SK-N-SH (cell line): Measurements from ENCODE around the gene SPSB3. TPM values are rescaled to one million over a fixed set of nuclear protein-coding genes. Genes with fewer than 3 reads are reported as not detected.

Source experiments
- CTCF ChIA-PET: fragments of 300-600, 350-600 bp; formaldehyde crosslinking; extraction: SDS; loops from one replicate; lab custom pipeline; 2021; lab: Yijun Ruan, JAX
- POLR2A ChIA-PET: fragments of 350-600 bp; sonication (Branson Sonifier 250); formaldehyde crosslinking; extraction: SDS; loops from one replicate; lab custom pipeline; 2020; ENCODE audit warnings: antibody characterized with exemption, inconsistent platforms; lab: Yijun Ruan, JAX
- DNase-seq: peaks from one replicate; pipeline ENCODE4 v3.0.0; 2012
- H2AFZ ChIP-seq: fragments of 200-600 bp; sonication (generic); 2 replicates; pipeline ENCODE4 v1.8.1; 2016; ENCODE audit warnings: antibody characterized with exemption, mild to moderate bottlenecking, low read depth
- H3F3A ChIP-seq: fragments of 200-600 bp; sonication (generic); replicated peaks from 2 replicates; pipeline ENCODE3; 2016; ENCODE audit warnings: antibody characterized with exemption, mild to moderate bottlenecking; ENCODE audit not compliant: insufficient read depth
- H3K27ac ChIP-seq, 2 experiments: fragments of 200-500 bp in 1 of 2; fragments of 200-600 bp in 1 of 2; sonication (Bioruptor generic) in 1 of 2; sonication (generic), shearing (Covaris generic) in 1 of 2; 2 replicates each; pipeline versions ENCODE4 v1.5.1 to v1.6.1; 2014 to 2016; ENCODE audit warnings: low read depth in 2 of 2, inconsistent platforms in 1 of 2, low read length in 1 of 2, mild to moderate bottlenecking in 1 of 2, mixed read lengths in 1 of 2
- H3K27me3 ChIP-seq: fragments of 200-600 bp; sonication (generic), shearing (Covaris generic); 2 replicates; pipeline ENCODE4 v1.6.1; 2016; ENCODE audit warnings: mixed run types; ENCODE audit not compliant: insufficient read depth
- H3K36me3 ChIP-seq, 2 experiments: fragments of 200-500 bp in 1 of 2; fragments of 200-600 bp in 1 of 2; sonication (Bioruptor generic) in 1 of 2; sonication (generic) in 1 of 2; replicated peaks in 1 of 2; 2 replicates each; pipeline versions ENCODE3 to v1.5.1; 2014 to 2016; ENCODE audit warnings: low read length in 1 of 2, mild to moderate bottlenecking in 1 of 2; ENCODE audit not compliant: insufficient read depth in 2 of 2, control insufficient read depth in 1 of 2
- H3K4me1 ChIP-seq, 2 experiments: fragments of 200-500 bp in 1 of 2; fragments of 200-600 bp in 1 of 2; sonication (Bioruptor generic) in 1 of 2; sonication (generic), shearing (Covaris generic) in 1 of 2; 2 replicates each; pipeline versions ENCODE4 v1.5.1 to v1.6.1; 2014 to 2016; ENCODE audit warnings: low read depth in 1 of 2, low read length in 1 of 2, mixed run types in 1 of 2; ENCODE audit not compliant: insufficient read depth in 2 of 2, control insufficient read depth in 1 of 2
- H3K4me2 ChIP-seq: fragments of 200-600 bp; sonication (generic), shearing (Covaris generic); 2 replicates; pipeline ENCODE4 v1.6.1; 2017; ENCODE audit warnings: mixed run types
- H3K4me3 ChIP-seq, 2 experiments: fragments of 200-500 bp in 1 of 2; fragments of 200-600 bp in 1 of 2; sonication (Bioruptor generic) in 1 of 2; sonication (generic), shearing (Covaris generic) in 1 of 2; 2 replicates each; pipeline versions ENCODE4 v1.5.1 to v1.8.1; 2014 to 2016; ENCODE audit warnings: low read depth in 2 of 2, inconsistent platforms in 1 of 2, low read length in 1 of 2, mild to moderate bottlenecking in 1 of 2, mixed read lengths in 1 of 2, moderate library complexity in 1 of 2
- H3K79me2 ChIP-seq: fragments of 200-600 bp; sonication (generic); 2 replicates; pipeline ENCODE4 v1.8.1; 2017; ENCODE audit warnings: mild to moderate bottlenecking; ENCODE audit not compliant: insufficient read depth
- H3K9ac ChIP-seq: fragments of 200-600 bp; sonication (generic); 2 replicates; pipeline ENCODE4 v1.6.1; 2017; ENCODE audit warnings: mixed run types
- H3K9me2 ChIP-seq: fragments of 200-600 bp; sonication (generic); 2 replicates; pipeline ENCODE4 v1.6.1; 2017; ENCODE audit warnings: mixed run types
- H3K9me3 ChIP-seq: fragments of 200-600 bp; sonication (generic); 2 replicates; pipeline ENCODE4 v1.6.1; 2017; ENCODE audit warnings: mixed run types, mild to moderate bottlenecking, moderate library complexity
- H4K20me1 ChIP-seq: fragments of 200-600 bp; sonication (generic); 2 replicates; pipeline ENCODE4 v1.6.1; 2017; ENCODE audit warnings: mild to moderate bottlenecking, mixed run types; ENCODE audit not compliant: insufficient read depth
- CHD2 ChIP-seq: fragments of 150-350 bp; IDR thresholded peaks from 2 replicates; pipeline ENCODE4 v1.6.1; 2018; ENCODE audit warnings: low read length; ENCODE audit not compliant: partially characterized antibody
- ELF1 ChIP-seq: IDR thresholded peaks from 2 replicates; pipeline ENCODE4 v1.4.0; 2012
- MXI1 ChIP-seq: IDR thresholded peaks from 2 replicates; pipeline ENCODE4 v1.6.1; 2012; ENCODE audit warnings: mild to moderate bottlenecking, low read depth, low read length, improper control_type of control experiment
- POLR2AphosphoS5 ChIP-seq: IDR thresholded peaks from 2 replicates; pipeline ENCODE4 v1.6.1; 2012; ENCODE audit warnings: low read depth, low read length
- RAD21 ChIP-seq: IDR thresholded peaks from 2 replicates; pipeline ENCODE4 v1.6.1; 2012; ENCODE audit warnings: mild to moderate bottlenecking, low read length
- YY1 ChIP-seq: IDR thresholded peaks from 2 replicates; pipeline ENCODE4 v1.4.0; 2012; ENCODE audit warnings: low read depth, mild to moderate bottlenecking
- WGBS: methylation state at CpG from one replicate; pipeline ENCODE4 v1.1.6; 2017; ENCODE audit warnings: low lambda C conversion rate; 5-methylcytosine and 5-hydroxymethylcytosine counted together
- polyA plus RNA-seq, 3 experiments: library from polyadenylated mRNA; depleted of rRNA; stranded (reverse); fragments of >200 nt; gene quantifications; 2 replicates each; pipeline ENCODE4 v1.2.3, GENCODE V29; 2012
- TF ChIP-seq, protein P1 (sequence below): IDR thresholded peaks from 2 replicates; pipeline ENCODE4; 2012
- TF ChIP-seq, protein P2 (sequence below): IDR thresholded peaks from 2 replicates; pipeline ENCODE4 v1.4.0; 2012; ENCODE audit warnings: low read depth

SPSB3 gene
- polyA plus RNA-seq, 1 of the 3 experiments (the other 2 are of a cell fraction), result 40.6 TPM

DNA sequence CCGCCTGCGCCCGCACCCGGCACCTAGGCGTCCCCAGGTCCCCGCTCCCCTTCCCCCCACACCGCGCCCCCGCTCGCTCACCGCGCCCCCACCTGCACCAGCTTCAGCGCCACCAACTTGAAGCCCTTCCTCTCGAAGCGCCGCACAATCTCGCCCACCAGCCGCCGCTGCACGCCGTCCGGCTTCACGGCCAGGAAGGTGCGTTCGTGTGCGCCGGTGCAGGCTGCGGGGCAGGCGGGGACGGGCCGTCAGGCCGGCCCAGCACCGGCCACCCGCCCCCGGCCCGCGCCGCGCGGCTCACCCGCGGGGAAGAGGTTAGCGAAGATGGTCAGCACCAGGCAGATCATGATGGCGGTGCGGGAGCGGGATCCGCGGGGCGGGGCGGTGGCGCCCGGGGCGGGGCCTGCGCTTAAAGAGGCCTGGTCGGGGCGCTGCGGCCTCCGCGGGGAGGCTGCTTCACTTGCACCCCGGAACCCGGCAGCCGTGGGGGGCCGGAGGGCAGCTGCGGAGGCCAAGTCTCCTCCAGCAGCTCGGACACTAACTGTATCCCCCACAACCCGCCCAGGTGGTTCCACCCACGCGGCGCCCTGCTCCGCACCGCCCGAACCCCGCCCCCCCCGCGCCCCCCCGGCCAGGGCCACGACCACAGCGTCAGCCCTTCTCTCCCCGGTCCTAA is 11.0 kb downstream of the SPSB3 start, which contains the start of gene NME3:
TSS of gene NME3 (minus strand) at position 356 of the 676 bp plus-strand sequence. CDS start at position 347, 9 bp downstream.
- H3K27me3 ChIP-seq, result no peaks in the 10 kb centered on the region
- H3K4me3 ChIP-seq, result peak within 1 kb of the TSS; percentile 90 to 91
- peaks cover 6 to 39% of the 10 kb centered on the region in 2 experiments for H3K36me3 ChIP-seq
- POLR2A ChIA-PET, result interaction anchor here (0.9 to 3.8 kb wide), 2 partner anchors 11 to 32 kb away, joined by 4 to 24 read pairs; partner anchors contain the start of genes NUBP2 and SPSB3
- H3K9me2 ChIP-seq, result no peaks in the 10 kb centered on the region
- peaks cover 31% of the 10 kb centered on the region for H3K79me2 ChIP-seq
- DNase-seq, result peak; percentile 92
- H3K9me3 ChIP-seq, result no peaks in the 10 kb centered on the region
- 4% methylated on average over 43 of the region's 79 CpGs for WGBS
- H3F3A ChIP-seq, result peaks cover 11% of the 10 kb centered on the region
- peak within 1 kb of the TSS; percentile 95 for H3K4me2 ChIP-seq
- H2AFZ ChIP-seq, result no peak within 1 kb of the TSS
- H3K27ac ChIP-seq, result peak within 1 kb of the TSS; percentile 78 to 92; a peak in 3 of 4 replicates
- H3K9ac ChIP-seq, result peak within 1 kb of the TSS; percentile 93
- CTCF ChIA-PET, result interaction anchor here (0.6 to 4.4 kb wide), 3 partner anchors 12 to 887 kb away, joined by 3 to 40 read pairs (median 13); partner anchors contain the start of genes MAPK8IP3, NUBP2 and SPSB3
- H4K20me1 ChIP-seq, result 0 out of 2 replicates have a peak, but pooled peaks cover 11% of the 10 kb centered on the region
- TF ChIP-seq CHD2, result no peak
- TF ChIP-seq, protein P1, sequence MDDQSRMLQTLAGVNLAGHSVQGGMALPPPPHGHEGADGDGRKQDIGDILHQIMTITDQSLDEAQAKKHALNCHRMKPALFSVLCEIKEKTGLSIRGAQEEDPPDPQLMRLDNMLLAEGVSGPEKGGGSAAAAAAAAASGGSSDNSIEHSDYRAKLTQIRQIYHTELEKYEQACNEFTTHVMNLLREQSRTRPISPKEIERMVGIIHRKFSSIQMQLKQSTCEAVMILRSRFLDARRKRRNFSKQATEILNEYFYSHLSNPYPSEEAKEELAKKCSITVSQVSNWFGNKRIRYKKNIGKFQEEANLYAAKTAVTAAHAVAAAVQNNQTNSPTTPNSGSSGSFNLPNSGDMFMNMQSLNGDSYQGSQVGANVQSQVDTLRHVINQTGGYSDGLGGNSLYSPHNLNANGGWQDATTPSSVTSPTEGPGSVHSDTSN, result peak; percentile 15; the same call in 1 of the 2 replicates
- peak; percentile 61; the same call in 1 of the 2 replicates for TF ChIP-seq YY1
- H3K4me1 ChIP-seq, result peaks cover 0 to 32% of the 10 kb centered on the region in 2 experiments; a peak in 2 of 4 replicates

DNA sequence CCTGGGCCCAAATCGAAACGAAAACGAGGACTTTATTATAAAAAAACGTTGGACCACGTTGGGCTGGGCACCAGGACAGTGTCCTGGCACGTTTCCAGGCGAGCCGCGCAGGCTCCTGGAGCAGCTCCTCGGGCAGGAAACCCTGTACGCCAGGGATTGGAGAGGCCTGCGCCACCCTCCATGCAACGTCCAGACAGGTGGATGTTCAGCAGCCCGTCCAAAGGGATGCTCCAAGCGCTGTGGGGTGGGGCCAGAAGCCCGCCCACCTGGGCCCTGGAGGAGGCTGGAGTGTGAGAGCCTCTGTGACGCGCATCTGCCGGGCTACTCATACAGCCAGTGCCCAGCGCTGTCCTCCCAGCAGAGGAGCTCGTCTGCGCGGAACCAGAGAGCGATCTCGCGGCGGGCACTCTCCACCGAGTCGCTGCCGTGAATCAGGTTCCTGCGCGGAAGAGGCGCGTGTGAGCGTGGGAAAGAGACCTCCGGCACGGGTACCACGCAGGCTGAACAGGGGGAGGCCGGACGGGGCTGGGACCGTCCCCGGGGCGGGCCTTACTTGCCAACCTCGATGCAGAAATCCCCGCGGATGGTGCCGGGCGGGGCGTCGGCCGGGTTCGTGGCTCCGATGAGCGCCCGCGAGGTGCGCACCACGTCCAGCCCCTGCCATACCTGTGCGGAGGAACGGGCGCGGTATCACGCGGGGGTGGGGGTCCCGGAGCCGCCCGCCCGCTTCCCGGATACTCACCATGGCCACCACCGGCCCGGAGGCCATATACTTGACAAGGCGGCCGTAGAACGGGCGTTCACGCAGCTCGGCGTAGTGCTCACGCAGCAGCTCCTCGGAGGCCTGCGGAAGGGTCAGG is 11.8 kb downstream of the SPSB3 start:
- CTCF ChIA-PET, result interaction anchor here (3.5 kb wide), 1 partner anchor 64 kb away, joined by 13 read pairs; the partner anchor contains the start of gene MAPK8IP3
- 33% methylated on average over 17 of the region's 81 CpGs for WGBS
- Histone ChIP-seq H4K20me1 (0 out of 2 replicates have a peak, but pooled peaks cover 11% of the 10 kb centered on the region), H2AFZ (no peak overlapping the region), H3K27me3 (no peaks in the 10 kb centered on the region), H3K79me2 (peaks cover 30% of the 10 kb centered on the region), H3K9me2 (no peaks in the 10 kb centered on the region), H3F3A (peaks cover 11% of the 10 kb centered on the region), H3K27ac (peak overlapping the region in 1 of 2 experiments; percentile 92; a peak in 2 of 4 replicates), H3K36me3 (peaks cover 6 to 40% of the 10 kb centered on the region in 2 experiments), H3K9me3 (no peaks in the 10 kb centered on the region), H3K9ac (peak overlapping the region; percentile 93), H3K4me3 (peak overlapping the region; percentile 90 to 91), H3K4me1 (peaks cover 0 to 32% of the 10 kb centered on the region in 2 experiments; a peak in 2 of 4 replicates), H3K4me2 (peak overlapping the region; percentile 95)
- peak; percentile 76 for DNase-seq
- POLR2A ChIA-PET, result interaction anchor here (0.6 to 3.8 kb wide), 4 partner anchors 12 to 959 kb away, joined by 3 to 24 read pairs (median 4); partner anchors contain the start of genes NUBP2, SPSB3 and TRAF7
- TF ChIP-seq ELF1, result no peak
- TF ChIP-seq, protein P2, sequence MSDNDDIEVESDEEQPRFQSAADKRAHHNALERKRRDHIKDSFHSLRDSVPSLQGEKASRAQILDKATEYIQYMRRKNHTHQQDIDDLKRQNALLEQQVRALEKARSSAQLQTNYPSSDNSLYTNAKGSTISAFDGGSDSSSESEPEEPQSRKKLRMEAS, result 0 out of 2 replicates have a peak, but pooled peaks have one; percentile 29
- TF ChIP-seq, protein P1, result no peak; the same call in 1 of the 2 replicates
- TF ChIP-seq MXI1, result no peak
- no peak for TF ChIP-seq RAD21
- TF ChIP-seq CHD2, result peak; percentile 3
- 0 out of 2 replicates have a peak, but pooled peaks have one; percentile 8 for TF ChIP-seq POLR2AphosphoS5
